Glomerular endothelial cell (primary cell): ENCODE results near the gene KPNA6. TPM values are rescaled to one million over a fixed set of nuclear protein-coding genes. Genes with fewer than 3 reads are reported as not detected.
"Not testable (repeated sequence)": the region's sequence is repeated elsewhere in the genome, so short reads cannot be mapped to it uniquely, and the experiment has no call there.

ENCODE experiments used
- DNase-seq: peaks from one replicate; pipeline ENCODE4 v3.0.0-alpha.2; 2011; ENCODE audit warnings: low read depth, low spot score; ENCODE audit errors: extremely low read depth
- total RNA-seq: library from RNA; depleted of rRNA; stranded (reverse); fragments of >200 nt; gene quantifications from 2 replicates; pipeline ENCODE4 v1.2.3, GENCODE V29; 2015

The KPNA6 gene
- total RNA-seq, 1 donor from 2014 or later, result 50.3 TPM

- no peak for DNase-seq
These were observed 31.1 kb downstream of the KPNA6 start for GRCh38 chr1:32138965-32139364.

DNA sequence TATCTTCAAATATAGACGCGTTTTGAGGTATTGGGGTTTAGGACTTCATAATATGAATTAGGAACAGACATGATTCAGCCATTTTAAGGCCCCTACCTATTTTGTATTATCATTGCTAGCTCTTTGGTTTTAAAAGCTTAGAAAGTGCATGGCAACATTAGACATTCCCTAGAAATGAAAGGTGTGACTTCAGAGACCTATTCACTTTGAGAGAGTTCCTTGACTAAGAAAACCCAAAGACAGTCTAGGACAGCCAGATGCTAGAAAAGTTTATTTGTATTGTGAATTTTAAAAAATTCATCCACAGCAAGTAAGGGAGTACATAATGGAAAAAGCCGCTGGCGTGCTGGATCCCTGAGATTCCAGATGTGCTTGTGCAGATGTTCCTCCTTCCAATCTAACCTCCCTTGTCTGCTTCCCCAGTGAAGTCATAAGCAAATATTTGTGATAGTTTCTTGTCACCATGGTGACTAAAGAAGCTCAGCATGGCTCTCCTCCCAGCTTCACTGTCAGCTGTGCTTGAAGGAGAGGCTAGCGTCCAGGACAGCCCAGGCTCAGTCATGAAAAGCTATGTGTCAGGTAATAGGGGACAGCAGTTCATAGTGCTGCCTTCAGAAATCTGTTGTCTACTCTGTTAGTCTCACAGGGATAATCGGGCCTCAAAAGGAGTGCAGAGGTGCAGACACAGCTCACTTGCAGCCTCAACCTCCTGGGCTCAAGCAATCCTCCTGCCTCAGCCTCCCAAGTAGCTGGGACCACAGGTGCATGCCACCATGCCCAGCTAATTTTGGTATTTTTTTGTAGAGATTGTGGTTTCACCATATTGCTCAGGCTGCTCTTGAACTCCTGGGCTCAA, 34.8 kb downstream of the KPNA6 start:
- DNase-seq, result no peak

DNA sequence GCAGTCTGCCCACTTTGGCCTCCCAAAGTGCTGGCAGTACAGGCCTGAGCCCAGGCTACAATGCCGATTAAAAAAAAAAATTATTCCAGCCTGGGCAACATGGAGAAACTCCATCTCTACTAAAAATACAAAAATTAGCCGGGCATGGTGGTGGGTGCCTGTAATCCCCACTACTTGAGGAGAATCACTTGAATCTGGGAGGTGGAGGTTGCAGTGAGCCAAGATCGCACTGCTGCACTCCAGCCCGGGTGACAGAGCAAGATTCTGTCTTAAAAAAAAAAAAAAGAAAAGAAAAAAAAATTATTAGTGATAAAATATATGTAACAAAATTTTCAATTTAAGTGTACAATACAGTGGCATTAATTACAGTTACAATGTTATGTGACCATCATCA, 35.4 kb downstream of the KPNA6 start:
- DNase-seq, result not testable (repeated sequence)

- DNase-seq, result no peak
These were observed 36.2 kb downstream of the KPNA6 start for GRCh38 chr1:32144033-32144432.

- DNase-seq, result not testable (repeated sequence)
These were observed 39.9 kb downstream of the KPNA6 start for GRCh38 chr1:32147799-32148198.

DNA sequence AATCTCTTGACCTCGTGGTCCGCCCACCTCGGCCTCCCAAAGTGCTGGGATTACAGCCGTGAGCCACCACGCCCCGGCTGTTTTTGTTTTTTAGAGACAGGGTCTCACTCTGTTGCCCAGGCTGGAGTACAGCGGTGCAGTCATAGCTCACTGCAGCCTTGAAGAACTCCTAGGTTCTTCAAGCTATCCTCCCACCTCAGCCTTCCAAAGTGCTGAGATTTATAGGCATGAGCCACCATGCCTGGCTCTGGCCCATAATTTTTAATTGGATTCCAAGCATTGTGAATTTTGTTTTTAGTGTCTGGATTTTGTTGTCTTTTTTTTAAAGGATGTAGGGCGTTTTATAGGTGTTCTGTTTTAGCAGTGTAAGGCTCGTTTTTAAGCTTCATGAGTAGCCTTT, 43.0 kb downstream of the KPNA6 start:
- no peak for DNase-seq

GRCh38 chr1:32151319-32151787, 43.5 kb downstream of the KPNA6 start:
- no peak for DNase-seq

DNA sequence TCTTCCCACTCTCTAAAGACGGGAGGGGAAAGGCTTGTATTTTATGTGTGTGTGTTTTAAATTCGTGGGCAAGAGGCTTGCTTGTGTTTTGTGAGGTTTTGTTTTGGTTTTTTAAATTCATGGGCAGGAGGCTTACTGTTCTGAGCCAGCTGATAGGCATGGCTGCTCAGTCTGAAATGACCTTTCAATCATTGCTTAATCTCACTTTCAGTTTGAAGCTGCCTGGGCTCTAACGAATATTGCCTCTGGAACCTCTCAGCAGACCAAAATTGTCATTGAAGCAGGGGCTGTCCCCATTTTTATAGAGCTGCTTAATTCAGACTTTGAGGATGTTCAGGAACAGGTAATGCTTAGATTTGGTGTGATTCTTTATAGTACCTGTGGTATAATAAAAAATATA, 51.3 kb downstream of the KPNA6 start:
- no peak for DNase-seq

DNA sequence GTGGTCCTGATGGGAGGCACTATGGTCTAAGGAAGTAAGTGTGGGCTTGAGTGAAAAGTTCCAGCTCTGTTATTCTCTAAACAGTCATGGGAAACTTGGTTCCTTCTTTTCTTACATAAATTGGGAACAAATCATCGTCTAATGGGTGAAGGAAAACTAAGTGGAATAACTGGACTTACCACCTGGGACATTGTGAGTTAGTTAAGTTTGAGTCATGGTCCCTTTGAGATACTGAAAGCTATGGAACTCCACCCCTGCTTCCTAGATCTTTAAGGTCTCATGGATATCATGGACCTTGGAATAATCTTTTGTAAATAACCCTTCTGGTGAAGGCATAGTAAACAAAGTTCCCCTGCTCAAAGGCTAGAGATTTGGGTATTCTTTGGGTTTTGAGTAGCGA, 55.5 kb downstream of the KPNA6 start:
- DNase-seq, result no peak

- not testable (repeated sequence) for DNase-seq
These were observed 57.8 kb downstream of the KPNA6 start for GRCh38 chr1:32165633-32166032.

GRCh38 chr1:32170991-32171390, 63.1 kb downstream of the KPNA6 start:
- no peak for DNase-seq

GRCh38 chr1:32172621-32173245, 64.9 kb downstream of the KPNA6 start:
- DNase-seq, result no peak

DNA sequence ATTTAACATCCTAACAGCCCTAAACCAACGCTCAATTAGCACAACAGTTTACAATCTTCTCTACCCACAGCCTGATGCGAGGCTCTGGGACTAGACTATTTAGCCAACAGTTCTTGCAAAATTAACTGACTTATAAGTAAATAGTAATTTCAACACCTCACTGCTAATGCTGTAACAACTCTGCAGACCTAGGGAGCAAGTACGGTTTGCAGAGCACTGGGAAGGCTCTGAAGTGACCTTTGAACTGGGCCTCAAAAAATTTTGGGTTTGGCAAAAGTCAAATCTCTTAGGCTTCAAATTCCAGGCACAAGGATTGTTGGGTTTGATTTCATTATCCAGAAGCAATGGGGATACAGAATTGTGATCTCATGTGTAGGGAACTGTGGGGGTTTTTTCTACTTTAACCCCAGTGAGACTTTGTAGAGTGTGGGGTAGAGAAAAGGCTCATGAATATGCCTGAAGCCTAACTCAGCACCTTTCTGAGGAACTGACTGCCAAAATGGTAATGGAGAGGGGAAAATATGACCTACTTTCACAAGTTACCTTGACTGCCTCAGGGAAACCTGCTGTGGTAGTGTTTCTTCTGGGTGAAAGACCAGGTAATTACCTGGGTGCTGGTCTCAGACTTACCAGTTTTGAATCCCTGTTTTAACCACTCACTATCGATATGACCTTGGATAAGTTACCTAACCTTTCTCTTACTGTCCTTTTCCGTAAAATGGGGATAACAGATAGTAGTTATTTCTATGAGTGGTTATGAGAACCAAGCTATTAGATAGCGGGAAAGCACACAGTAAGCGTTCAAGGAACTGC, 70.7 kb downstream of the KPNA6 start:
- no peak for DNase-seq

DNA sequence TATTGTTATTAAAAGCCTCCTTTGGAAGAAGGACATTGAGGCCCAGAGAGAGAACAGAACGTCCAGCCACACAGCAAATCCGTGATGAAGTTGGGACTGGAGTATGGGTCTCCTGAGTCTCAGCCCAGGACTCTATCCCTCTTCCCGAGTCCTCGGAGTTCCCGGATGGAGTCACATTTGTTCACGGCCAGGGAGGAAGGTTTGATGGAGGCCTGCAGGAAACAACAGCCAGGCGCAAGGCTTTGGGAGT, 71.3 kb downstream of the KPNA6 start:
- no peak for DNase-seq

GRCh38 chr1:32179443-32180185, 71.8 kb downstream of the KPNA6 start, which contains the start of gene TXLNA:
Gene TXLNA (plus strand): TSS chr1:32179675. CDS start chr1:32180346, 671 bp downstream.
- DNase-seq, result no peak

DNA sequence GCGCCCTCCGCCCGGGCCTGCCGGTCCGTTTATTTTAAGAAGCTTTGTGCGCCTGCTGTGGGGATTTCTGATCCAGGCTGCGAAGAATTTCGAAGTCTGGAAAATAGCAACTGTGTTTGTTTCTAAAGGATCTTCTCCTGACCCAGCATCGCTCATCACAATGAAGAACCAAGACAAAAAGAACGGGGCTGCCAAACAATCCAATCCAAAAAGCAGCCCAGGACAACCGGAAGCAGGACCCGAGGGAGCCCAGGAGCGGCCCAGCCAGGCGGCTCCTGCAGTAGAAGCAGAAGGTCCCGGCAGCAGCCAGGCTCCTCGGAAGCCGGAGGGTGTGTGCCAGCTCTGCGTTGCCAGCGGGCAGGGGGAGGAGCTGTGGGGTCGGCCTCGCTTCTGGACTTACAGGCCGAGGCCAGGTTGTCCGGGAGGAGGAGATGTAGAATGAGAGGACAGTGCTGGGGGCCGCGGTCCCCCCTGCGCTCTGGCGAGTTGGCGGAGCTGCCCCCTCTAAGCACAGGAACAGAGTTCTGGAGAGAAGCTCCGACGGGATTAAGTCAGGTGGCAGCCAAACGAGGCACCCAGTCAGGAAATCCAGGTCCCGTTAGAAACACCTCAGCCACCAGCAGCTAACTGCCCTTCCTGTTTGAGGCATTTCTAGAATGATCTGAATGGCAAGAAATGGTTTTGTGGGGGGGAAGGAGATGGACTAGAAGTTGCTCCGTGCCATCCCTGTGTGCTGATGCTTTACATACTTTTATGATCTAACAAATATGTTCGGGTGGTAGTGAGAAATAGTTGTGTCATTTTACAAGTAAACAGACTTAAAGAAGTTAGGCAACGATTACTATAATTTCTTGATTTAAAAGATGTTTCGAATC, 72.6 kb downstream of the KPNA6 start:
- DNase-seq, result no peak

GRCh38 chr1:32181065-32181464, 73.2 kb downstream of the KPNA6 start:
- no peak for DNase-seq

GRCh38 chr1:32181563-32181962, 73.7 kb downstream of the KPNA6 start:
- DNase-seq, result no peak

DNA sequence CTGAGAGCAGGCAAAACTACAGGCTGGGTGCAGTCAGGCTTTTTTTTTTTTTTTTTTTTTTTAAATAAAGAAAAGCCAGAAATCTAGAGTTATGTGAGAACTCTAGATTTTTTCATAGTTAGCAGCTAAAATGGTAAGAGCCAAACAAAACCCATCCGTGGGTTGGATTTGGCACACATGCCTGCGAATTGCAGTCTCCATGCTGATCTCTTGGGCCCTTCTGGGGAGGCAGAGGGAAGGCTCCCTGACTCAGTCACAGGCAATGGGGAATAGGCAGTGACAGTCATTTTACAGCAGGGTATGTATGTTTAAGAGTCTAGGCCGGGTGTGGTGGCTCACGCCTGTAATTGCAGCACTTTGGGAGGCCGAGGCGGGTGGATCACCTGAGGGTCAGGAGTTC, 74.2 kb downstream of the KPNA6 start:
- no peak for DNase-seq

DNA sequence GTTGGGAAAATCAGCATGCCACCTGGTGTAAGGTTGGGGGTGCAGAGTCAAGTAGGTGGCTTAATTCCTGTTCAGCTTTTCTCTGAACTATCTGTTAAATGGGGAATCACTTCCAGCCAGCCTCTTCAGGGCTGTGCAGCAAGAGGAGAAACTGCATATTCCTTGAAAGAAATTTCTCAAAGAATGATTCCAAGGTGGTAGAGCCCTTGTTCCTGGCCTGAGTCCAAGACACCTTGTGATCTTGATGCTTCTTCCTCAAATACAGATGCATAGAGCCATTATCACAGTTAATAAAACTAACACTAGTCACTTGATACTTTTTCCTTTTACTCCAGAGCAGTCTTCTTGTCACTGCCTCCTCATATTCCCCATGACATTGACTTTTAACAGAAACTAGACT, 76.8 kb downstream of the KPNA6 start:
- DNase-seq, result no peak
